ENCODE data around the gene BRCC3. TPM values are rescaled to one million over a fixed set of nuclear protein-coding genes. Genes with fewer than 3 reads are reported as not detected.

The BRCC3 gene
- total and polyA plus RNA-seq, 2 of the 13 experiments (the other 11 are each of a cell fraction or from before 2014, with no cell fraction given), result 19.8 to 24.3 TPM

DNA sequence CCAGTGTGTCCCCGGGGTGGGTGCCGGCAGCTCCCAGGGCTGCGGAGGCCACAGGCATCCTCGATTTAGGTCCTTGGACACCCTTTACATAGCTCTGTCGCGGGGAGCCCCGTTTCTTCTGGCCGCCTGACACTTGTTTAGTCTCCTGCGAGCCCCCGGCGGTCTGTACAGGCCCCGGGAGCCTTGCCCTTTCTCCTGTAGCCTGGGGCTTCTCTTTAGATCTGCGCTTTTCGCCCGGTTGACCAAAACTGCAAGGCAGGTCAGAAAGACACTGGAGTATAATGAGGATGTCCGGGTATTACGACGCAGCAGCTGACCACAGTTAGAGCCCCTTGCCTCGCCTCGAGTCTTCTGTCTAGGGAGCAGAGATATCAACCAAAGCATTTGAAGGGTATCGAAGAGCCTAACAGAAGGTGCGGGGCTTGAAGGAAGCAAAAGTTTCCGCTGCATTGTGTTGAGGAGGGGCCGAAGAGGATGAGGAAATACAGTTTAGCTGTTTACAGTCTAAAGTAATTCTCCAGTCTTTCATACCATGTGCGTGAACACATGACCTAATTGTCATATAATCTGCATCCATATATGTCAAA, 479 bp downstream of the BRCC3 start (continued):
- peak; percentile 4; the same call in 1 of the 2 replicates for TF ChIP-seq PHF8 (CRISPR knock-in tag; IDR thresholded peaks at IDR 0.05)
- peak; percentile 5 for TF ChIP-seq TAF1 (CRISPR knock-in tag; IDR thresholded peaks at IDR 0.05)
- TF ChIP-seq ZFP62 (CRISPR knock-in tag; IDR thresholded peaks at IDR 0.05), result no peak
- TF ChIP-seq SAP130 (CRISPR knock-in tag; IDR thresholded peaks at IDR 0.05; ENCODE audit: low read depth), result peak; percentile 39; the same call in 1 of the 2 replicates
- TF ChIP-seq, protein P1, sequence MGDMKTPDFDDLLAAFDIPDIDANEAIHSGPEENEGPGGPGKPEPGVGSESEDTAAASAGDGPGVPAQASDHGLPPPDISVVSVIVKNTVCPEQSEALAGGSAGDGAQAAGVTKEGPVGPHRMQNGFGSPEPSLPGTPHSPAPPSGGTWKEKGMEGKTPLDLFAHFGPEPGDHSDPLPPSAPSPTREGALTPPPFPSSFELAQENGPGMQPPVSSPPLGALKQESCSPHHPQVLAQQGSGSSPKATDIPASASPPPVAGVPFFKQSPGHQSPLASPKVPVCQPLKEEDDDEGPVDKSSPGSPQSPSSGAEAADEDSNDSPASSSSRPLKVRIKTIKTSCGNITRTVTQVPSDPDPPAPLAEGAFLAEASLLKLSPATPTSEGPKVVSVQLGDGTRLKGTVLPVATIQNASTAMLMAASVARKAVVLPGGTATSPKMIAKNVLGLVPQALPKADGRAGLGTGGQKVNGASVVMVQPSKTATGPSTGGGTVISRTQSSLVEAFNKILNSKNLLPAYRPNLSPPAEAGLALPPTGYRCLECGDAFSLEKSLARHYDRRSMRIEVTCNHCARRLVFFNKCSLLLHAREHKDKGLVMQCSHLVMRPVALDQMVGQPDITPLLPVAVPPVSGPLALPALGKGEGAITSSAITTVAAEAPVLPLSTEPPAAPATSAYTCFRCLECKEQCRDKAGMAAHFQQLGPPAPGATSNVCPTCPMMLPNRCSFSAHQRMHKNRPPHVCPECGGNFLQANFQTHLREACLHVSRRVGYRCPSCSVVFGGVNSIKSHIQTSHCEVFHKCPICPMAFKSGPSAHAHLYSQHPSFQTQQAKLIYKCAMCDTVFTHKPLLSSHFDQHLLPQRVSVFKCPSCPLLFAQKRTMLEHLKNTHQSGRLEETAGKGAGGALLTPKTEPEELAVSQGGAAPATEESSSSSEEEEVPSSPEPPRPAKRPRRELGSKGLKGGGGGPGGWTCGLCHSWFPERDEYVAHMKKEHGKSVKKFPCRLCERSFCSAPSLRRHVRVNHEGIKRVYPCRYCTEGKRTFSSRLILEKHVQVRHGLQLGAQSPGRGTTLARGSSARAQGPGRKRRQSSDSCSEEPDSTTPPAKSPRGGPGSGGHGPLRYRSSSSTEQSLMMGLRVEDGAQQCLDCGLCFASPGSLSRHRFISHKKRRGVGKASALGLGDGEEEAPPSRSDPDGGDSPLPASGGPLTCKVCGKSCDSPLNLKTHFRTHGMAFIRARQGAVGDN (CRISPR knock-in tag; IDR thresholded peaks at IDR 0.05), result peak; percentile 36
- TF ChIP-seq, protein P2, sequence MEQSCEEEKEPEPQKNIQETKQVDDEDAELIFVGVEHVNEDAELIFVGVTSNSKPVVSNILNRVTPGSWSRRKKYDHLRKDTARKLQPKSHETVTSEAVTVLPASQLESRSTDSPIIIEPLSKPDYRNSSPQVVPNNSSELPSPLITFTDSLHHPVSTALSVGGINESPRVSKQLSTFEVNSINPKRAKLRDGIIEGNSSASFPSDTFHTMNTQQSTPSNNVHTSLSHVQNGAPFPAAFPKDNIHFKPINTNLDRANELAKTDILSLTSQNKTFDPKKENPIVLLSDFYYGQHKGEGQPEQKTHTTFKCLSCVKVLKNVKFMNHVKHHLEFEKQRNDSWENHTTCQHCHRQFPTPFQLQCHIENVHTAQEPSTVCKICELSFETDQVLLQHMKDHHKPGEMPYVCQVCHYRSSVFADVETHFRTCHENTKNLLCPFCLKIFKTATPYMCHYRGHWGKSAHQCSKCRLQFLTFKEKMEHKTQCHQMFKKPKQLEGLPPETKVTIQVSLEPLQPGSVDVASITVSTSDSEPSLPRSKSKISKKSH (CRISPR knock-in tag; IDR thresholded peaks at IDR 0.05; ENCODE audit: borderline replicate concordance), result 0 out of 2 replicates have a peak, but pooled peaks have one; percentile 5

All from HepG2 (cell line).